Fibroblast of lung (primary cell): ENCODE measurements around the gene TMPRSS3. TPM values are rescaled to one million over a fixed set of nuclear protein-coding genes. Genes with fewer than 3 reads are reported as not detected.

ENCODE experiments used
- DNase-seq, 2 donors: peaks; one replicate each; pipeline versions ENCODE4 v3.0.0 to v3.0.0-alpha.2; 2010; ENCODE audit warnings: low read depth in 2 of 2
- H2AFZ ChIP-seq: 2 replicates; pipeline ENCODE4 v1.5.1; 2012; ENCODE audit warnings: low read length, control low read depth, inconsistent platforms
- H3K27ac ChIP-seq: 2 replicates; pipeline ENCODE4 v1.5.1; 2011; ENCODE audit warnings: low read length, control low read depth; ENCODE audit not compliant: insufficient read depth
- H3K27me3 ChIP-seq: 2 replicates; pipeline ENCODE4 v1.5.1; 2011; ENCODE audit warnings: mild to moderate bottlenecking, low read length; ENCODE audit not compliant: control insufficient read depth, insufficient read depth
- H3K36me3 ChIP-seq: 2 replicates; pipeline ENCODE4 v1.5.1; 2011; ENCODE audit warnings: low read length; ENCODE audit not compliant: control insufficient read depth, insufficient read depth
- H3K4me1 ChIP-seq: 2 replicates; pipeline ENCODE4 v1.5.1; 2011; ENCODE audit warnings: low read length; ENCODE audit not compliant: control insufficient read depth, insufficient read depth; ENCODE audit errors: extremely low read depth
- H3K4me2 ChIP-seq: 2 replicates; pipeline ENCODE4 v1.5.1; 2011; ENCODE audit warnings: low read length, control low read depth; ENCODE audit not compliant: insufficient read depth; ENCODE audit errors: extremely low read depth
- H3K4me3 ChIP-seq, 4 experiments: fragments of 200-600 bp in 1 of 4; sonication (generic) in 1 of 4; replicated peaks in 1 of 4; 2 replicates each; pipeline ENCODE4 v1.5.1; 2011 to 2016; ENCODE audit warnings: low read length in 4 of 4, low read depth in 3 of 4, mild to moderate bottlenecking in 3 of 4, control low read depth in 2 of 4, inconsistent platforms in 1 of 4, mixed read lengths in 1 of 4; ENCODE audit not compliant: insufficient read depth in 1 of 4; ENCODE audit errors: control extremely low read depth in 1 of 4
- H3K79me2 ChIP-seq: 2 replicates; pipeline ENCODE4 v1.5.1; 2012; ENCODE audit warnings: mild to moderate bottlenecking, low read length, inconsistent platforms; ENCODE audit not compliant: control insufficient read depth, insufficient read depth
- H3K9ac ChIP-seq: 2 replicates; pipeline ENCODE4 v1.5.1; 2011; ENCODE audit warnings: mild to moderate bottlenecking, low read length, control low read depth; ENCODE audit not compliant: insufficient read depth
- H3K9me3 ChIP-seq: 2 replicates; pipeline ENCODE4 v1.5.1; 2012; ENCODE audit warnings: low read depth, low read length; ENCODE audit not compliant: control insufficient read depth, insufficient read depth
- H4K20me1 ChIP-seq: 2 replicates; pipeline ENCODE4 v1.5.1; 2011; ENCODE audit warnings: low read length; ENCODE audit not compliant: control insufficient read depth, insufficient read depth; ENCODE audit errors: extremely low read depth
- EZH2 ChIP-seq: IDR thresholded peaks from 2 replicates; pipeline ENCODE4 v1.5.1; 2012; ENCODE audit warnings: low read length, control low read depth, mild to moderate bottlenecking; ENCODE audit errors: missing control alignments
- polyA plus RNA-seq, 2 donors: library from polyadenylated mRNA; depleted of rRNA in 1 of 2; stranded (reverse) in 1 of 2; unstranded in 1 of 2; fragments of >200 nt; gene quantifications; 2 replicates each; pipeline ENCODE4 v1.2.1, GENCODE V29; 2011 to 2012; ENCODE audit warnings: missing spikeins in 1 of 2
- total RNA-seq: library from RNA; depleted of rRNA; stranded (reverse); fragments of >200 nt; gene quantifications from 2 replicates; pipeline ENCODE4 v1.2.1, GENCODE V29; 2014
- TF ChIP-seq, protein P1 (sequence below), 2 donors: IDR thresholded peaks in 1 of 2; conservative IDR thresholded peaks in 1 of 2; 1 replicate in 1 of 2; 2 replicates in 1 of 2; pipeline ENCODE4 v1.5.1; 2011 to 2012; ENCODE audit warnings: low read length in 2 of 2, control low read depth in 1 of 2, inconsistent platforms in 1 of 2, low read depth in 1 of 2, mild to moderate bottlenecking in 1 of 2

The TMPRSS3 gene
- total and polyA plus RNA-seq, 2 donors (not counting 1 experiment from before 2014, with no cell fraction given), result not detected

DNA sequence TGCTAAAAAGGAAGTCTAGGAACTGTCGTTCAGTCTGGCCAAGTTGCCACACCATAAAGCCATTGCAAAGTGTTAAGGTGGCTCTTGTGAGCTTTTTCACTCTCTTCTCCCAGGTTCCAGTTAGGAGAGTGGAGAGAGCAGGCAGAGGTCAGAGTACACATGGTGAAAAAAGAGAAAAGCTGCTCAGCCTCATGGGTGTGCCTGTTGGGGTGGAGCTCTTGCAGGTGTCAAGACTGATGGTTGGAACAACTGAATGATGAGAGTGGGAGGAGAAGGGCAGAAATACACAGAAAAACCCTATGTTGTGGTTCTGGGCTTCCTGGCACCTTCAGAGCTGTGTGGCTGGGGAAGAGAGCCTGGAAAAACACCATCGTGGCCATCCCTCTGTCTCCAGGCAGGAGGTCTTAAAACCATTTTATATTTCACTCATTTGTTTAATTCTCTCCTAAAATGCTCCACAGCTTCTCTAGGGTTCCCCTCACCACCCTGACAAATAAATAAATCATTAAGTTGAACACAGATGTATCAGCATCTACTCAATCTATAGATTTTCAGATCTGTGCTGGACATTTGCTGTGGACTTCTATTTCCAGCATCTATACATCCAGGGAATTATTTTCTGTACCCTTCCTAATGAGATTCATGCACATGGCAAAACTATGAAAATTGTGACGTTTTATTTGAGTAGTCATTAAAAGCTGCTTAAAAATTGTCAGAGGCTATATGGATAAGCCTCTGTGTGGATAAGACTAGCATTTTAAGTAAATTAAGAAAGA is 25.4 kb upstream of the TMPRSS3 start:
- no peaks in the 10 kb centered on the region for H3K36me3 ChIP-seq
- peaks cover 3% of the 10 kb centered on the region for H3K27me3 ChIP-seq
- no peaks in the 10 kb centered on the region for H3K4me1 ChIP-seq
- TF ChIP-seq, protein P1, sequence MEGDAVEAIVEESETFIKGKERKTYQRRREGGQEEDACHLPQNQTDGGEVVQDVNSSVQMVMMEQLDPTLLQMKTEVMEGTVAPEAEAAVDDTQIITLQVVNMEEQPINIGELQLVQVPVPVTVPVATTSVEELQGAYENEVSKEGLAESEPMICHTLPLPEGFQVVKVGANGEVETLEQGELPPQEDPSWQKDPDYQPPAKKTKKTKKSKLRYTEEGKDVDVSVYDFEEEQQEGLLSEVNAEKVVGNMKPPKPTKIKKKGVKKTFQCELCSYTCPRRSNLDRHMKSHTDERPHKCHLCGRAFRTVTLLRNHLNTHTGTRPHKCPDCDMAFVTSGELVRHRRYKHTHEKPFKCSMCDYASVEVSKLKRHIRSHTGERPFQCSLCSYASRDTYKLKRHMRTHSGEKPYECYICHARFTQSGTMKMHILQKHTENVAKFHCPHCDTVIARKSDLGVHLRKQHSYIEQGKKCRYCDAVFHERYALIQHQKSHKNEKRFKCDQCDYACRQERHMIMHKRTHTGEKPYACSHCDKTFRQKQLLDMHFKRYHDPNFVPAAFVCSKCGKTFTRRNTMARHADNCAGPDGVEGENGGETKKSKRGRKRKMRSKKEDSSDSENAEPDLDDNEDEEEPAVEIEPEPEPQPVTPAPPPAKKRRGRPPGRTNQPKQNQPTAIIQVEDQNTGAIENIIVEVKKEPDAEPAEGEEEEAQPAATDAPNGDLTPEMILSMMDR (conservative IDR thresholded peaks at IDR 0.05 in 1 of 2, IDR thresholded peaks at IDR 0.05 in 1 of 2; ENCODE audit: low read depth in 1 of 2, low read length in 2 of 2), result no peak
- no peak for TF ChIP-seq EZH2
- no peak overlapping the region for H3K4me3 ChIP-seq
- no peak for DNase-seq
- H3K4me2 ChIP-seq, result no peak overlapping the region
- H3K9me3 ChIP-seq, result no peaks in the 10 kb centered on the region
- H4K20me1 ChIP-seq, result no peaks in the 10 kb centered on the region
- H3K9ac ChIP-seq, result no peak overlapping the region
- no peaks in the 10 kb centered on the region for H3K79me2 ChIP-seq
- H2AFZ ChIP-seq, result no peak overlapping the region
- H3K27ac ChIP-seq, result no peak overlapping the region

DNA sequence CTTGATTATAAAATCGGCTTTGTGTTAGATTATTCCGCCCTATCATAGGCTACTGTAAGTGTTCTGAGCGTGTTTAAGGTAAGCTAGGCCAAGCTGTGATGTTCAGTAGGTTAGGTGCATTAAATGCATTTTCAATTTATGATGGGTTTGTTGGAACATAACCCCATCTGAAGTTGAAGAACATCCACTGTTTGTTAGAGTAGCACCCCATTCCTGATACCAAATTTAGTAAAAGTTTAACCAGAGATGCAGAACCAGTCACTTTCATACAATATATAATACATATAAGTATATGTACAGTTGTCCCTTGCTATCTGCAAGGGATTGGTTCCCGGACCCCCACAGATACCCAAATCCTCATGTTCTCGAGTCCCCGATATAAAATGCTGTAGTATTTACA is 24.0 kb upstream of the TMPRSS3 start:
- Histone ChIP-seq H3K4me2 (no peak overlapping the region), H3K9ac (no peak overlapping the region), H3K79me2 (no peaks in the 10 kb centered on the region), H3K36me3 (no peaks in the 10 kb centered on the region), H4K20me1 (no peaks in the 10 kb centered on the region), H3K9me3 (no peaks in the 10 kb centered on the region), H3K4me3 (no peak overlapping the region), H3K27ac (no peak overlapping the region), H3K27me3 (peaks cover 3% of the 10 kb centered on the region), H3K4me1 (no peaks in the 10 kb centered on the region), H2AFZ (no peak overlapping the region)
- TF ChIP-seq, protein P1 (conservative IDR thresholded peaks at IDR 0.05 in 1 of 2, IDR thresholded peaks at IDR 0.05 in 1 of 2; ENCODE audit: low read depth in 1 of 2, low read length in 2 of 2), result no peak
- TF ChIP-seq EZH2, result no peak
- no peak for DNase-seq

DNA sequence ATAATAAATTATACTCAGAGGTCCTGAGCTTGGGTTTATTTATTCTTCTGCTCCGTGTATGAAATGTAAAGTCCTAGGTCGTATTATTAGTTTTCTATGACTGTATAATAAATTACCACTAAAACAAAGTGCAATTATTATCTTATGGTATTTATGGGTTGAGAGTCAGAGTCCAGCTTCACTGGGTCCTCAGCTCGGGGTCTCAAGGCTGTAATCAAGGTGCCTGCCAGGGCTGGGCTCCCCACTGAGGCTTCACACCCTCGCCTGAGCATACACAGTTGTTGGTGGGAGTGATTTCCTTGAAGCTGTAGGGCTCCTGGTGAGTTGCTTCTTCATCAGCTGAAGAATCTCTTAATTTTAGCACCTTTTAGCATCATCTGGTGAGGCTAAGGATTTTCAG is 23.0 kb upstream of the TMPRSS3 start:
- no peaks in the 10 kb centered on the region for H3K4me1 ChIP-seq
- H3K4me2 ChIP-seq, result no peak overlapping the region
- DNase-seq, result no peak
- no peak overlapping the region for H3K4me3 ChIP-seq
- no peak for TF ChIP-seq EZH2
- TF ChIP-seq, protein P1 (conservative IDR thresholded peaks at IDR 0.05 in 1 of 2, IDR thresholded peaks at IDR 0.05 in 1 of 2; ENCODE audit: low read depth in 1 of 2, low read length in 2 of 2), result no peak
- no peak overlapping the region for H3K9ac ChIP-seq
- H3K27ac ChIP-seq, result no peak overlapping the region
- no peaks in the 10 kb centered on the region for H3K79me2 ChIP-seq
- peaks cover 3% of the 10 kb centered on the region for H3K27me3 ChIP-seq
- no peaks in the 10 kb centered on the region for H3K36me3 ChIP-seq
- no peaks in the 10 kb centered on the region for H4K20me1 ChIP-seq
- no peak overlapping the region for H2AFZ ChIP-seq
- H3K9me3 ChIP-seq, result no peaks in the 10 kb centered on the region
